ENCODE measurements around the gene OR6Q1. TPM values are rescaled to one million over a fixed set of nuclear protein-coding genes. Genes with fewer than 3 reads are reported as not detected.
A peak's percentile ranks its signal among the peaks of the same experiment; 100 is the strongest.

Gene OR6Q1
- total and polyA plus RNA-seq, 2 of the 13 experiments (the other 11 are each of a cell fraction or from before 2014, with no cell fraction given), result not detected

GRCh38 chr11:58055806-58056401 is 25.2 kb downstream of the OR6Q1 start (continued):
- TF ChIP-seq ZNF687 (CRISPR knock-in tag; IDR thresholded peaks at IDR 0.05) (no peak), GATAD2A (CRISPR knock-in tag; IDR thresholded peaks at IDR 0.05) (peak; percentile 48; the same call in 1 of the 2 replicates), FOXJ3 (CRISPR knock-in tag; IDR thresholded peaks at IDR 0.05; ENCODE audit: borderline replicate concordance) (peak; percentile 29; the same call in 1 of the 2 replicates), MIXL1 (CRISPR knock-in tag; IDR thresholded peaks at IDR 0.05) (no peak), STAG1 (CRISPR knock-in tag; IDR thresholded peaks at IDR 0.05) (0 out of 2 replicates have a peak, but pooled peaks have one; percentile 2), ZNF12 (CRISPR knock-in tag; IDR thresholded peaks at IDR 0.05) (peak; percentile 93), ZNF577 (CRISPR knock-in tag; IDR thresholded peaks at IDR 0.05; ENCODE audit: borderline replicate concordance, low read depth) (no peak), SOX13 (IDR thresholded peaks at IDR 0.05) (0 out of 2 replicates have a peak, but pooled peaks have one; percentile 37), SOX13 (CRISPR knock-in tag; conservative IDR thresholded peaks at IDR 0.05 in 1 of 2, IDR thresholded peaks at IDR 0.05 in 1 of 2) (peak in 1 of 2 experiments; percentile 85; a peak in 2 of 4 replicates), HNF4A (CRISPR knock-in tag; IDR thresholded peaks at IDR 0.05) (peak; percentile 58), ZNF644 (CRISPR knock-in tag; IDR thresholded peaks at IDR 0.05; ENCODE audit: low read depth) (peak; percentile 81), ZNF563 (CRISPR knock-in tag; IDR thresholded peaks at IDR 0.05) (no peak), FOXA1 (IDR thresholded peaks at IDR 0.05) (no peak), FOXA1 (CRISPR knock-in tag; IDR thresholded peaks at IDR 0.05) (peak; percentile 67), SUZ12 (IDR thresholded peaks at IDR 0.05; ENCODE audit: low read depth, low read length) (no peak), BCLAF1 (IDR thresholded peaks at IDR 0.05) (no peak), SETDB1 (CRISPR knock-in tag; IDR thresholded peaks at IDR 0.05; ENCODE audit: borderline replicate concordance) (no peak)
- TF ChIP-seq, protein P1, sequence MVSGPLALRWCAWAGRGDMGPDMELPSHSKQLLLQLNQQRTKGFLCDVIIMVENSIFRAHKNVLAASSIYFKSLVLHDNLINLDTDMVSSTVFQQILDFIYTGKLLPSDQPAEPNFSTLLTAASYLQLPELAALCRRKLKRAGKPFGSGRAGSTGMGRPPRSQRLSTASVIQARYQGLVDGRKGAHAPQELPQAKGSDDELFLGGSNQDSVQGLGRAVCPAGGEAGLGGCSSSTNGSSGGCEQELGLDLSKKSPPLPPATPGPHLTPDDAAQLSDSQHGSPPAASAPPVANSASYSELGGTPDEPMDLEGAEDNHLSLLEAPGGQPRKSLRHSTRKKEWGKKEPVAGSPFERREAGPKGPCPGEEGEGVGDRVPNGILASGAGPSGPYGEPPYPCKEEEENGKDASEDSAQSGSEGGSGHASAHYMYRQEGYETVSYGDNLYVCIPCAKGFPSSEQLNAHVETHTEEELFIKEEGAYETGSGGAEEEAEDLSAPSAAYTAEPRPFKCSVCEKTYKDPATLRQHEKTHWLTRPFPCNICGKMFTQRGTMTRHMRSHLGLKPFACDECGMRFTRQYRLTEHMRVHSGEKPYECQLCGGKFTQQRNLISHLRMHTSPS (CRISPR knock-in tag; IDR thresholded peaks at IDR 0.05; ENCODE audit: low read depth), result no peak
